Breast epithelium (tissue), 3 donors: Measurements from ENCODE around the gene HOXB2.

Source experiments
- CTCF ChIP-seq, 3 donors: fragments of 450-650 bp; IDR thresholded peaks; one replicate each; pipeline ENCODE4 v1.5.1; 2016 to 2017; ENCODE audit warnings: antibody characterized with exemption in 3 of 3, mild to moderate bottlenecking in 3 of 3, moderate library complexity in 3 of 3
- POLR2AphosphoS5 ChIP-seq, 3 donors: sonication (generic); formaldehyde crosslinking; IDR thresholded peaks; one replicate each; pipeline ENCODE4 v1.6.1; 2017; ENCODE audit warnings: antibody characterized with exemption in 3 of 3

- TF ChIP-seq CTCF (IDR thresholded peaks at IDR 0.05) (no peak), POLR2AphosphoS5 (IDR thresholded peaks at IDR 0.05) (no peak)
Observed at GRCh38 chr17:48517478-48517877, 27.4 kb downstream of the HOXB2 start.
